Vagina (tissue), 2 donors: Measurements from ENCODE around the gene SYP. TPM values are rescaled to one million over a fixed set of nuclear protein-coding genes. Genes with fewer than 3 reads are reported as not detected.

Experiments
- DNase-seq, 2 donors: peaks; one replicate each; pipeline ENCODE4 v3.0.0-alpha.2; 2017; ENCODE audit errors: extremely low spot score in 2 of 2
- H3K27ac ChIP-seq: fragments of 200-600 bp; sonication (generic); one replicate; pipeline ENCODE4 v1.5.1; 2019
- H3K27me3 ChIP-seq: fragments of 200-600 bp; sonication (generic); one replicate; pipeline ENCODE4 v1.5.1; 2019
- H3K36me3 ChIP-seq, 2 donors: fragments of 200-600 bp; sonication (generic); one replicate each; pipeline ENCODE4 v1.5.1; 2017 to 2019
- H3K4me1 ChIP-seq: fragments of 200-600 bp; sonication (generic); one replicate; pipeline ENCODE4 v1.5.1; 2019
- H3K4me3 ChIP-seq, 2 donors: fragments of 200-600 bp; sonication (generic); 1 replicate in 1 of 2; 2 replicates in 1 of 2; pipeline ENCODE4 v1.5.1; 2016 to 2019
- H3K9me3 ChIP-seq: fragments of 200-600 bp; sonication (generic); one replicate; pipeline ENCODE4 v1.5.1; 2019
- POLR2A ChIP-seq, 2 donors: fragments of 450-650 bp; IDR thresholded peaks; one replicate each; pipeline ENCODE4 v1.6.1; 2017; ENCODE audit warnings: antibody characterized with exemption in 2 of 2, mild to moderate bottlenecking in 2 of 2, moderate library complexity in 2 of 2
- POLR2AphosphoS5 ChIP-seq, 2 donors: sonication (generic); formaldehyde crosslinking; IDR thresholded peaks; one replicate each; pipeline ENCODE4 v1.9.0; 2017; ENCODE audit warnings: antibody characterized with exemption in 2 of 2, mild to moderate bottlenecking in 2 of 2, low read depth in 1 of 2; ENCODE audit not compliant: insufficient read depth in 1 of 2
- intact Hi-C: fragments of 100-400 bp; cut with DNase I; formaldehyde crosslinking; loops from one replicate; pipeline ENCODE4 v1.15.1; 2023
- total RNA-seq: library from RNA; depleted of rRNA; stranded (reverse); fragments of >200 nt; gene quantifications from one replicate; pipeline ENCODE4 v1.2.3, GENCODE V29; 2016
- TF ChIP-seq, protein P1 (sequence below), 3 experiments: fragments of 450-650 bp in 2 of 3; fragments of 200-600 bp in 1 of 3; sonication (generic) in 1 of 3; IDR thresholded peaks; one replicate each; pipeline ENCODE4 v1.5.1; 2017 to 2019; ENCODE audit warnings: antibody characterized with exemption in 3 of 3, mild to moderate bottlenecking in 2 of 3, moderate library complexity in 2 of 3

SYP gene
- total RNA-seq, 1 donor from 2014 or later = 11.0 TPM

DNA sequence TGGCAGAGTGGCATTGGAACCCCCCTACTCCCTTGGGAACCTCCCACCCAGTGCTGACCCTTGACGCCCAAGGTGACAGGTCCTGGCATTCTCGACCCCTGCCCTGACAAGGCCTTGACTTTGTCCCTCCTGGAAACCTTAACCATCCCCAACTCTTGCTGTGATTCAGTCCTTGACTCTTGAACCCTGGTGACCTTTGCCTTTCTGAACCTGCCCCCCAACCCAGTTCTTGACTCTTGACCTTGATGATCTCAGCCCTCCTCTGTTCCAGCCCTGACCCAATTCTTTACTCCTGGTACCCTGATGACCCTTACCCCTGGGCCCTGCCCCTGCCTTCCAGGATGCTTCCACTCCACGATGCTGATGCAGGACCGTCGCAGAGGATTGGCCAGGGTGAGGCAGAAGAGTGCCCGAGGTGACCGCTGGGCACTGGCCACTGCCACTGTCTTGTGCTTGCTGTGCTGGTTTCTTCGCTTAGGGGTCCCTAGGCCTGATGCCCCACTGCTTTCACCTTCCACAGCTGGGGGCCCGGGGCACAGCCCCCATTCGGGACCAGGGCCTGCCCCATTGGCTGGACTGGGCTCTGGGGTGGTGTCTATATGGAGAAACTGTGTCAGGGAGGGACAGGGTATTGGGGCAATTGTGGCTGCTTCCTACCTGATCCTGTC is 31.5 kb upstream of the SYP start:
- Histone ChIP-seq H3K4me1 (no peaks in the 10 kb centered on the region), H3K27me3 (no peaks in the 10 kb centered on the region), H3K36me3 (no peaks in the 10 kb centered on the region), H3K27ac (no peak overlapping the region), H3K9me3 (no peaks in the 10 kb centered on the region), H3K4me3 (no peak overlapping the region)
- TF ChIP-seq POLR2A (IDR thresholded peaks at IDR 0.05) (no peak), POLR2AphosphoS5 (IDR thresholded peaks at IDR 0.05; ENCODE audit: insufficient read depth in 1 of 2, low read depth in 1 of 2) (no peak)
- TF ChIP-seq, protein P1, sequence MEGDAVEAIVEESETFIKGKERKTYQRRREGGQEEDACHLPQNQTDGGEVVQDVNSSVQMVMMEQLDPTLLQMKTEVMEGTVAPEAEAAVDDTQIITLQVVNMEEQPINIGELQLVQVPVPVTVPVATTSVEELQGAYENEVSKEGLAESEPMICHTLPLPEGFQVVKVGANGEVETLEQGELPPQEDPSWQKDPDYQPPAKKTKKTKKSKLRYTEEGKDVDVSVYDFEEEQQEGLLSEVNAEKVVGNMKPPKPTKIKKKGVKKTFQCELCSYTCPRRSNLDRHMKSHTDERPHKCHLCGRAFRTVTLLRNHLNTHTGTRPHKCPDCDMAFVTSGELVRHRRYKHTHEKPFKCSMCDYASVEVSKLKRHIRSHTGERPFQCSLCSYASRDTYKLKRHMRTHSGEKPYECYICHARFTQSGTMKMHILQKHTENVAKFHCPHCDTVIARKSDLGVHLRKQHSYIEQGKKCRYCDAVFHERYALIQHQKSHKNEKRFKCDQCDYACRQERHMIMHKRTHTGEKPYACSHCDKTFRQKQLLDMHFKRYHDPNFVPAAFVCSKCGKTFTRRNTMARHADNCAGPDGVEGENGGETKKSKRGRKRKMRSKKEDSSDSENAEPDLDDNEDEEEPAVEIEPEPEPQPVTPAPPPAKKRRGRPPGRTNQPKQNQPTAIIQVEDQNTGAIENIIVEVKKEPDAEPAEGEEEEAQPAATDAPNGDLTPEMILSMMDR (IDR thresholded peaks at IDR 0.05) = no peak
- intact Hi-C loops = no loop called here
- DNase-seq = no peak

DNA sequence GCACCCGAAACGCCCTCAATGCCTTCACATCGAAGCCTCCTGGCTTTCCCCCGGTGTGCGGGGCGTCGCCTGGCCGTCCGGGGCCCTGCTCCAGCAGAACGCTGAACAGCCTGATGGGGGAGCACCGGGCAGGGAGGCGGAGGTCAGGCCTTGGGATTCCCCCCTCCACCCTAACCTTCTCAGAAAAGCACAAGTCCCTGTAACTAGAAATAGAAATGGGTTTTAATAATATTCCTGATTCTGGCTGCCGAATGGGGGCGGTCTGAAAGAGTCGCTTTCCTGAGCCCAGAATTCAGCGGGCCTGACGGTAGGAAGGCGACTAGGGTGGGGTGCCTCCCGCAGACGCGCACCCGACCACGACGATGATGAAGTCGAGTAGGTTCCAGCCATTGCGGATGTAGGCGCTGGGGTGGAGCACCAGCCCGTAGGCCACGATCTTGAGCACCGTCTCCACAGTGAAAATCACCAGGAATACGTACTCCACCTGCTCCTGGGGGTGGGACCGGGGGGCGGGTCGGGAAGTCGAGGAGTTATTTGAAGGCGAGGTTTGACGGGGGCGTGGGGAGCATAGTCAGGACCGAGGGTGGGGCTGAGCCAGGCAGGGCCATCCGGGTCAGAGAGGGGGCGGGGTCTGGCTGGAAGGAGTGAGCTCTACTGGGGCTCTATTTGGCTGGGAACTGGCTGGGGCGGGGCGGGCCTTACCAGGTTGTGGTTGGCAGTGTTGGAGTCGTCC is 30.7 kb upstream of the SYP start:
- no peaks in the 10 kb centered on the region for H3K9me3 ChIP-seq
- no peaks in the 10 kb centered on the region for H3K36me3 ChIP-seq
- no peak for TF ChIP-seq POLR2AphosphoS5 (IDR thresholded peaks at IDR 0.05; ENCODE audit: insufficient read depth in 1 of 2, low read depth in 1 of 2)
- TF ChIP-seq POLR2A (IDR thresholded peaks at IDR 0.05) = no peak
- TF ChIP-seq, protein P1 (IDR thresholded peaks at IDR 0.05) = no peak
- no peak overlapping the region for H3K27ac ChIP-seq
- intact Hi-C loops = no loop called here
- no peak for DNase-seq
- H3K27me3 ChIP-seq = no peaks in the 10 kb centered on the region
- peak overlapping the region; percentile 21 to 29 for H3K4me3 ChIP-seq
- no peaks in the 10 kb centered on the region for H3K4me1 ChIP-seq

DNA sequence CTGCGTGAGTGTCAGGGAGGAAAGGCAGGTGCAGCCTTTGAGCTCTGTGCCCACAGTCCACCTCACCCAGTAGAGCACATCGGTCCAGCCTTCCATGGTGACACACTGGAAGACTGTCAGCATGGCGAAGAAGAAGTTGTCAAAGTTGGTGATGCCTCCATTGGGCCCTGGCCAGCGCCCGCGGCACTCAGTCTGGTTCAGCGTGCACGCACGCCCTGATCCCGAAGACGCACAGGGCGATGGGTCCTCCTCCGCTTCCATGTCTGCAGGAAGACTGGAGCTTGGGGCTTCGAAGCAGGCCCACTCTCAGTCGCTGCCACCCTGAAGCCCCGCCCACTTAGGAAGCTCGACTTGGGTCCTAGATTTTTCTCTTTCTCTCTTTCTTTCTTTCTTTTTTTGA is 28.2 kb upstream of the SYP start:
- Histone ChIP-seq H3K27ac (no peak overlapping the region), H3K36me3 (no peaks in the 10 kb centered on the region), H3K27me3 (no peaks in the 10 kb centered on the region), H3K9me3 (no peaks in the 10 kb centered on the region), H3K4me1 (no peaks in the 10 kb centered on the region), H3K4me3 (no peak overlapping the region)
- intact Hi-C loops = no loop called here
- TF ChIP-seq POLR2AphosphoS5 (IDR thresholded peaks at IDR 0.05; ENCODE audit: insufficient read depth in 1 of 2, low read depth in 1 of 2) (no peak), POLR2A (IDR thresholded peaks at IDR 0.05) (no peak)
- TF ChIP-seq, protein P1 (IDR thresholded peaks at IDR 0.05) = no peak
- DNase-seq = no peak

DNA sequence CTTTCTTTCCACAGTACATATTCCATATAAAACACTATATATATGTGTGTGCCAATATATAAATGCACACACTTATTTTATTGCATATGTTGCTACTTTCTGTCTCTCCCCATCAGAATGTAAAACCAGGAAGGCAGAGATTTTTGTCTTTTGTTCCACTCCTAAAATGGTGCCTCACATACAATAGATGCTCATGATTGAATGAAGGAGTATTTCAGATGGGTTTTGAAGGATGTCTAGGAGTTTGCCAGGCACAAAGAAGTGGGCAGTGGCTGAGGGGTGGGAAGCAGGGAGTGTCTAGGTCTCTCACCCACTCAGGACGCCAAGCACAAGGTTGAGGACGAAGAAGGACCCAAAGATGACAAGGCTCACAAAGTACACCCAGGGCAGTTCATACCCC is 27.7 kb upstream of the SYP start:
- intact Hi-C loops = no loop called here
- no peak for DNase-seq
- H3K9me3 ChIP-seq = no peaks in the 10 kb centered on the region
- H3K36me3 ChIP-seq = no peaks in the 10 kb centered on the region
- no peak overlapping the region for H3K27ac ChIP-seq
- no peaks in the 10 kb centered on the region for H3K4me1 ChIP-seq
- H3K27me3 ChIP-seq = no peaks in the 10 kb centered on the region
- TF ChIP-seq POLR2AphosphoS5 (IDR thresholded peaks at IDR 0.05; ENCODE audit: insufficient read depth in 1 of 2, low read depth in 1 of 2) = no peak
- TF ChIP-seq POLR2A (IDR thresholded peaks at IDR 0.05) = no peak
- TF ChIP-seq, protein P1 (IDR thresholded peaks at IDR 0.05) = no peak
- H3K4me3 ChIP-seq = no peak overlapping the region

DNA sequence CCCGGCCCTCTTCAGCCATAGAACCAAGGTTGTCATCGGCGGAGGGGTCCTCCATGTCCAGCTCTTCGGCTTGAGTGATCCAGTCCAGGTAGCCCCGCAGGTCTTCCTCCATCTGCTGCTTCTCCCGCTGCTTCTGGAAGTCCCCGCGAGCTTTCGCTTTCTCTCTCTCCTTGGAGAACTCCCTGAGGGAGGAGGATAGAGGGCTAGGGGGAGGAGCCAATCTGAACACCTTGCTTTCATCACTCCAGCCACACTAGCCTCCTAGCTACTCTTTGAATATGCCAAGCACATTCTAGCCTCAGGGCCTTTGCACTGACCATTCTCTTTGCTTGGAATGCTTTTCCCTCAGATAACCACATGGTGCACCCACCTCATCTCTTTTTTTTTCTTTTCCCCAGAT is 27.0 kb upstream of the SYP start:
- intact Hi-C loops = no loop called here
- Histone ChIP-seq H3K9me3 (no peaks in the 10 kb centered on the region), H3K4me3 (no peak overlapping the region), H3K27ac (no peak overlapping the region), H3K36me3 (no peaks in the 10 kb centered on the region), H3K27me3 (no peaks in the 10 kb centered on the region), H3K4me1 (no peaks in the 10 kb centered on the region)
- no peak for TF ChIP-seq POLR2A (IDR thresholded peaks at IDR 0.05)
- no peak for DNase-seq
